ENCODE measurements around the gene PTK6. TPM values are rescaled to one million over a fixed set of nuclear protein-coding genes. Genes with fewer than 3 reads are reported as not detected.
A peak's percentile ranks its signal among the peaks of the same experiment; 100 is the strongest.

The PTK6 gene
- polyA plus RNA-seq, 2 of the 4 experiments (the other 2 are of a cell fraction) = 1.2 to 2.0 TPM

GRCh38 chr20:63536241-63536977, 767 bp downstream of the PTK6 start:
- POLR2A ChIA-PET = interaction anchor here (1.4 to 4.9 kb wide), 4 partner anchors 15 to 444 kb away, joined by 4 to 62 read pairs (median 10); partner anchors contain the start of genes GMEB2, PPDPF, PRPF6 and TPD52L2
- peak; percentile 56 to 58 for DNase-seq (ENCODE audit: low read depth in 1 of 2, low spot score in 1 of 2)
- H3K27ac ChIP-seq = peak overlapping the region; percentile 93 to 97
- no peaks in the 10 kb centered on the region for H3K9me3 ChIP-seq
- FAIRE-seq = no peak
- H3K4me3 ChIP-seq = peak overlapping the region; percentile 59
- H3K4me2 ChIP-seq = peak overlapping the region; percentile 94
- WGBS (ENCODE audit: missing lambda C conversion rate) = 59% methylated on average over 24 of the region's 35 CpGs
- H3K4me1 ChIP-seq = peaks cover 18% of the 10 kb centered on the region
- no peak for ATAC-seq
- TF ChIP-seq BCL3 (IDR thresholded peaks at IDR 0.05) (no peak), CHD4 (IDR thresholded peaks at IDR 0.05; ENCODE audit: borderline replicate concordance) (no peak), FOSL2 (IDR thresholded peaks at IDR 0.05) (no peak), FOSL2 (CRISPR knock-in tag; IDR thresholded peaks at IDR 0.05) (0 out of 2 replicates have a peak, but pooled peaks have one; percentile 21), CTCF (IDR thresholded peaks at IDR 0.05) (no peak), HOXA7 (CRISPR knock-in tag; IDR thresholded peaks at IDR 0.05) (no peak)
- CTCF ChIA-PET = interaction anchor here (0.7 to 6.8 kb wide), 24 partner anchors 7 to 584 kb away, joined by 3 to 93 read pairs (median 12); partner anchors contain the start of genes FNDC11, GMEB2, PPDPF and TPD52L2

GRCh38 chr20:63534831-63535651, 2.1 kb downstream of the PTK6 start:
- ATAC-seq (no peak), DNase-seq (ENCODE audit: low read depth in 1 of 2, low spot score in 1 of 2) (no peak), FAIRE-seq (no peak)
- no peak overlapping the region for H3K27ac ChIP-seq
- 88% methylated on average over 39 of the region's 49 CpGs for WGBS (ENCODE audit: missing lambda C conversion rate)
- H3K4me3 ChIP-seq = no peak overlapping the region
- H3K9me3 ChIP-seq = no peaks in the 10 kb centered on the region
- CTCF ChIA-PET = interaction anchor here (1.1 to 6.8 kb wide), 4 partner anchors 13 to 445 kb away, joined by 3 to 50 read pairs (median 42); partner anchors contain the start of gene PPDPF
- POLR2A ChIA-PET = interaction anchor here (1.0 to 4.9 kb wide), 2 partner anchors 10 to 13 kb away, joined by 3 to 62 read pairs; partner anchors contain the start of gene PPDPF
- TF ChIP-seq ZC3H11A (IDR thresholded peaks at IDR 0.05) (no peak), MYC (IDR thresholded peaks at IDR 0.05; ENCODE audit: borderline replicate concordance, low read length) (no peak), NFE2L2 (conservative IDR thresholded peaks at IDR 0.05; ENCODE audit: low read length) (no peak), CHD4 (IDR thresholded peaks at IDR 0.05; ENCODE audit: borderline replicate concordance) (no peak), CBX2 (IDR thresholded peaks at IDR 0.05; ENCODE audit: borderline replicate concordance, low read depth) (no peak), MAFK (IDR thresholded peaks at IDR 0.05; ENCODE audit: partially characterized antibody) (no peak), EP300 (IDR thresholded peaks at IDR 0.05) (no peak), ELK1 (IDR thresholded peaks at IDR 0.05; ENCODE audit: low read depth, low read length) (no peak)
- H3K4me1 ChIP-seq = peaks cover 18% of the 10 kb centered on the region
- H3K4me2 ChIP-seq = no peak overlapping the region

- Histone ChIP-seq H3K9me3 (no peaks in the 10 kb centered on the region), H3K4me3 (no peak overlapping the region), H3K27ac (no peak overlapping the region), H3K4me1 (peaks cover 18% of the 10 kb centered on the region), H3K4me2 (no peak overlapping the region)
- FAIRE-seq = no peak
- DNase-seq (ENCODE audit: low read depth in 1 of 2, low spot score in 1 of 2) = no peak
- TF ChIP-seq ZSCAN20 (CRISPR knock-in tag; IDR thresholded peaks at IDR 0.05) (no peak), CHD4 (IDR thresholded peaks at IDR 0.05; ENCODE audit: borderline replicate concordance) (no peak), SMC3 (IDR thresholded peaks at IDR 0.05) (no peak), BCL3 (IDR thresholded peaks at IDR 0.05) (no peak), JUN (IDR thresholded peaks at IDR 0.05) (no peak), REST (IDR thresholded peaks at IDR 0.05) (no peak), ESRRA (IDR thresholded peaks at IDR 0.05; ENCODE audit: borderline replicate concordance, low read length) (no peak), EHF (CRISPR knock-in tag; IDR thresholded peaks at IDR 0.05) (no peak), CEBPB (IDR thresholded peaks at IDR 0.05) (no peak)
- ATAC-seq = no peak
- ChIA-PET CTCF (interaction anchor here (1.1 to 6.8 kb wide), 2 partner anchors 37 to 446 kb away, joined by 3 to 50 read pairs; no protein-coding TSS in a partner anchor), POLR2A (interaction anchor here (4.9 kb wide), 1 partner anchor 13 kb away, joined by 62 read pairs; the partner anchor contains the start of gene PPDPF)
- 76% methylated on average over 9 of the region's 12 CpGs for WGBS (ENCODE audit: missing lambda C conversion rate)
These were observed 2.7 kb downstream of the PTK6 start for GRCh38 chr20:63534427-63534830.

Data from A549 (cell line).